Large intestine (tissue), 3 donors: ENCODE data around the gene INO80D. TPM values are rescaled to one million over a fixed set of nuclear protein-coding genes. Genes with fewer than 3 reads are reported as not detected.
"Not testable (repeated sequence)": the region's sequence is repeated elsewhere in the genome, so short reads cannot be mapped to it uniquely, and the experiment has no call there.

Source experiments
- DNase-seq, 2 donors: peaks; one replicate each; pipeline versions ENCODE4 v3.0.0 to v3.0.0-alpha.2; 2013
- H3K27ac ChIP-seq: one replicate; pipeline ENCODE4 v1.5.1; 2013; ENCODE audit warnings: low read length
- H3K27me3 ChIP-seq: 2 replicates; pipeline ENCODE4 v1.6.1; 2013; ENCODE audit warnings: low read length; ENCODE audit not compliant: control insufficient read depth, insufficient read depth
- H3K36me3 ChIP-seq: 2 replicates; pipeline ENCODE4 v1.6.1; 2013; ENCODE audit warnings: low read length; ENCODE audit not compliant: control insufficient read depth, insufficient read depth
- H3K4me1 ChIP-seq: one replicate; pipeline ENCODE4 v1.6.1; 2013; ENCODE audit warnings: low read length; ENCODE audit not compliant: control insufficient read depth, insufficient read depth
- H3K4me3 ChIP-seq: one replicate; pipeline ENCODE4 v1.5.1; 2013; ENCODE audit warnings: low read length
- H3K9me3 ChIP-seq: one replicate; pipeline ENCODE4 v1.6.1; 2013; ENCODE audit warnings: mild to moderate bottlenecking, low read depth, low read length, moderate library complexity; ENCODE audit not compliant: control insufficient read depth
- WGBS: methylation state at CpG from one replicate; pipeline ENCODE4 v1.1.5; 2013; ENCODE audit warnings: low lambda C conversion rate; ENCODE audit not compliant: insufficient coverage; 5-methylcytosine and 5-hydroxymethylcytosine counted together
- polyA plus RNA-seq: library from polyadenylated mRNA; unstranded; fragments of 120-200 nt; gene quantifications from one replicate; pipeline ENCODE4 v1.2.1, GENCODE V29; 2013

The INO80D gene
- polyA plus RNA-seq, 1 donor, result 12.6 TPM

- WGBS, result no CpG with 5 or more reads among the region's 1 CpG
- H3K4me3 ChIP-seq, result no peak overlapping the region
Observed at GRCh38 chr2:206063635-206064034, 22.3 kb downstream of the INO80D start.

GRCh38 chr2:206062724-206063123 is 23.2 kb downstream of the INO80D start:
- 100% methylated on average over 2 of the region's 7 CpGs for WGBS
- no peak for DNase-seq
- Histone ChIP-seq H3K4me3 (no peak overlapping the region), H3K4me1 (no peaks in the 10 kb centered on the region), H3K36me3 (peaks cover 20% of the 10 kb centered on the region), H3K9me3 (no peaks in the 10 kb centered on the region), H3K27ac (no peak overlapping the region), H3K27me3 (no peaks in the 10 kb centered on the region)

More at GRCh38 chr2:206063635-206064034, 22.3 kb downstream of the INO80D start:
- H3K27me3 ChIP-seq, result no peaks in the 10 kb centered on the region
- peaks cover 20% of the 10 kb centered on the region for H3K36me3 ChIP-seq
- H3K4me1 ChIP-seq, result no peaks in the 10 kb centered on the region
- no peak for DNase-seq
- no peak overlapping the region for H3K27ac ChIP-seq
- H3K9me3 ChIP-seq, result no peaks in the 10 kb centered on the region

GRCh38 chr2:206056286-206056685 is 29.7 kb downstream of the INO80D start:
- Histone ChIP-seq H3K27ac (no peak overlapping the region), H3K4me3 (no peak overlapping the region), H3K36me3 (peaks cover 36% of the 10 kb centered on the region), H3K27me3 (no peaks in the 10 kb centered on the region), H3K4me1 (no peaks in the 10 kb centered on the region), H3K9me3 (no peaks in the 10 kb centered on the region)
- no peak for DNase-seq
- WGBS, result 100% methylated on average over 1 of the region's 8 CpGs

GRCh38 chr2:206054952-206055351 is 31.0 kb downstream of the INO80D start:
- Histone ChIP-seq H3K27me3 (no peaks in the 10 kb centered on the region), H3K27ac (no peak overlapping the region), H3K9me3 (no peaks in the 10 kb centered on the region), H3K36me3 (peaks cover 30% of the 10 kb centered on the region), H3K4me3 (no peak overlapping the region), H3K4me1 (peaks cover 2% of the 10 kb centered on the region)
- 82% methylated on average over 3 of the region's 3 CpGs for WGBS
- no peak for DNase-seq

GRCh38 chr2:206051912-206052311 is 34.1 kb downstream of the INO80D start:
- DNase-seq, result no peak
- Histone ChIP-seq H3K4me3 (no peak overlapping the region), H3K9me3 (no peaks in the 10 kb centered on the region), H3K27ac (no peak overlapping the region), H3K36me3 (peaks cover 20% of the 10 kb centered on the region), H3K27me3 (no peaks in the 10 kb centered on the region), H3K4me1 (peaks cover 17% of the 10 kb centered on the region)
- WGBS, result 86% methylated on average over 1 of the region's 6 CpGs

GRCh38 chr2:206049392-206049791 is 36.6 kb downstream of the INO80D start:
- no CpG with 5 or more reads among the region's 1 CpG for WGBS
- Histone ChIP-seq H3K4me1 (peaks cover 17% of the 10 kb centered on the region), H3K9me3 (no peaks in the 10 kb centered on the region), H3K27ac (peak overlapping the region; percentile 11), H3K27me3 (no peaks in the 10 kb centered on the region), H3K36me3 (peaks cover 15% of the 10 kb centered on the region), H3K4me3 (no peak overlapping the region)
- peak; percentile 69 to 85 for DNase-seq

- WGBS, result no CpG with 5 or more reads among the region's 1 CpG
- Histone ChIP-seq H3K27ac (no peak overlapping the region), H3K27me3 (no peaks in the 10 kb centered on the region), H3K9me3 (no peaks in the 10 kb centered on the region), H3K4me1 (peaks cover 17% of the 10 kb centered on the region), H3K36me3 (peaks cover 24% of the 10 kb centered on the region), H3K4me3 (no peak overlapping the region)
- DNase-seq, result no peak
Observed at GRCh38 chr2:206045251-206045650, 40.7 kb downstream of the INO80D start.

GRCh38 chr2:206040525-206040924 is 45.4 kb downstream of the INO80D start:
- H3K27me3 ChIP-seq, result no peaks in the 10 kb centered on the region
- no peaks in the 10 kb centered on the region for H3K4me1 ChIP-seq
- peaks cover 29% of the 10 kb centered on the region for H3K36me3 ChIP-seq
- peak in 1 of 2 donors; percentile 14 for DNase-seq
- no peak overlapping the region for H3K4me3 ChIP-seq
- H3K9me3 ChIP-seq, result no peaks in the 10 kb centered on the region
- no peak overlapping the region for H3K27ac ChIP-seq
- WGBS, result 57% methylated on average over 1 of the region's 5 CpGs

GRCh38 chr2:206035393-206035792 is 50.6 kb downstream of the INO80D start:
- WGBS, result 100% methylated on average over 2 of the region's 3 CpGs
- H3K27ac ChIP-seq, H3K27me3 ChIP-seq, DNase-seq, H3K4me3 ChIP-seq, H3K9me3 ChIP-seq, H3K4me1 ChIP-seq: not testable (repeated sequence)
- H3K36me3 ChIP-seq, result peaks cover 31% of the 10 kb centered on the region

GRCh38 chr2:206033452-206033851 is 52.5 kb downstream of the INO80D start:
- peaks cover 34% of the 10 kb centered on the region for H3K36me3 ChIP-seq
- H3K4me3 ChIP-seq, H3K27ac ChIP-seq, H3K9me3 ChIP-seq, DNase-seq, H3K27me3 ChIP-seq, H3K4me1 ChIP-seq: not testable (repeated sequence)
- 100% methylated on average over 1 of the region's 1 CpG for WGBS

GRCh38 chr2:206031950-206032567 is 53.9 kb downstream of the INO80D start:
- no peak for DNase-seq
- H3K4me1 ChIP-seq, result no peaks in the 10 kb centered on the region
- peaks cover 39% of the 10 kb centered on the region for H3K36me3 ChIP-seq
- H3K27me3 ChIP-seq, result no peaks in the 10 kb centered on the region
- WGBS, result no CpG with 5 or more reads among the region's 8 CpGs
- H3K4me3 ChIP-seq, result no peak overlapping the region
- H3K9me3 ChIP-seq, result no peaks in the 10 kb centered on the region
- H3K27ac ChIP-seq, result no peak overlapping the region
